Measurements from ENCODE around the gene CEBPB. TPM values are rescaled to one million over a fixed set of nuclear protein-coding genes. Genes with fewer than 3 reads are reported as not detected.

Gene CEBPB
- total RNA-seq, 1 experiment from 2014 or later = 137 TPM

DNA sequence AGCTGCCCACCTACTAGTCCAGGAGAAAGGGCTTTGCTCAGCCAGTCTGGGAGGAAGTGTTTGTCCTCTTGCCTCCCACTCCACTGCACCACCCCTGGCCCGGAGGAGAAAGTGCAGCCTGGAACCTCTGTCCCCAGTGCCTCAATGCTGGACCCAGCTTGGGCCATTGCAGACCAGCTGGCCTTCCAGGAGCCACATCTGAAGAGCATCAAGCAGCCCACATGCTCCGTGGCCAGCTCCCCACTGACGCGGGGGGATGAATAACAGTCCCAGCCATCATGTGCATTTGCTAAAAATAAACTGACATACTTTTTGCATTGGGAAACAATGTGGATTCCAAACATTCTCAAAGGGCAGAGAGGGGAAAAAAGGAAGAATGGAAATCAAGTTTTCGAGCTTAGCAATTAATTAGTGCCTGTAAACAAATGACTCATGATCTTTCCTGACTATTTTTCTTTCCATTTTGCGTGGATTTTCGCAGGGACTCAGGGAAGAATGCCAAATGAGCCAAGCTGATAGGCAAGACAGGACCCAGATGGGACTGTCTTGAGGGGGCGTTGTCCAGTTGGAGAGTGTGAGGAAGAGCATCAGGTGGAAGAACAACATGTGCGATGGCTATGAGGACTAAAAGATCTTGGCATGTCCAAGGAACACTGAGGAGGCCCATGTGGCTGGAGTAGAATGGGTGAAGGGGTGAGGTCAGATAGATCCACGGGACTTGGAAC lies 34.1 kb downstream of the CEBPB start:
- CTCF ChIA-PET = interaction anchor here (0.9 to 1.3 kb wide), 2 partner anchors 11 to 33 kb away, joined by 3 to 5 read pairs; partner anchors contain the start of gene CEBPB
- H3K36me3 Mint-ChIP-seq (ENCODE audit: insufficient read depth, unreplicated experiment) = peaks cover 10% of the 10 kb centered on the region
- TF ChIP-seq, protein P1, sequence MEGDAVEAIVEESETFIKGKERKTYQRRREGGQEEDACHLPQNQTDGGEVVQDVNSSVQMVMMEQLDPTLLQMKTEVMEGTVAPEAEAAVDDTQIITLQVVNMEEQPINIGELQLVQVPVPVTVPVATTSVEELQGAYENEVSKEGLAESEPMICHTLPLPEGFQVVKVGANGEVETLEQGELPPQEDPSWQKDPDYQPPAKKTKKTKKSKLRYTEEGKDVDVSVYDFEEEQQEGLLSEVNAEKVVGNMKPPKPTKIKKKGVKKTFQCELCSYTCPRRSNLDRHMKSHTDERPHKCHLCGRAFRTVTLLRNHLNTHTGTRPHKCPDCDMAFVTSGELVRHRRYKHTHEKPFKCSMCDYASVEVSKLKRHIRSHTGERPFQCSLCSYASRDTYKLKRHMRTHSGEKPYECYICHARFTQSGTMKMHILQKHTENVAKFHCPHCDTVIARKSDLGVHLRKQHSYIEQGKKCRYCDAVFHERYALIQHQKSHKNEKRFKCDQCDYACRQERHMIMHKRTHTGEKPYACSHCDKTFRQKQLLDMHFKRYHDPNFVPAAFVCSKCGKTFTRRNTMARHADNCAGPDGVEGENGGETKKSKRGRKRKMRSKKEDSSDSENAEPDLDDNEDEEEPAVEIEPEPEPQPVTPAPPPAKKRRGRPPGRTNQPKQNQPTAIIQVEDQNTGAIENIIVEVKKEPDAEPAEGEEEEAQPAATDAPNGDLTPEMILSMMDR (IDR thresholded peaks at IDR 0.05; ENCODE audit: unreplicated experiment) = no peak
- no peak overlapping the region for H3K27ac Mint-ChIP-seq (ENCODE audit: unreplicated experiment)
- no peak for DNase-seq
- no peaks in the 10 kb centered on the region for H3K9me3 Mint-ChIP-seq (ENCODE audit: low read depth, unreplicated experiment)
- peaks cover 56% of the 10 kb centered on the region for H3K4me1 Mint-ChIP-seq (ENCODE audit: low read depth, unreplicated experiment)
- intact Hi-C loops (cut with micrococcal nuclease; ENCODE audit: unreplicated experiment) = no loop called here
- no peaks in the 10 kb centered on the region for H3K27me3 Mint-ChIP-seq (ENCODE audit: unreplicated experiment)
- no peak overlapping the region for H3K4me3 Mint-ChIP-seq (ENCODE audit: low read depth, unreplicated experiment)
- no TSS peak for BruUV-seq (replicated peaks)

DNA sequence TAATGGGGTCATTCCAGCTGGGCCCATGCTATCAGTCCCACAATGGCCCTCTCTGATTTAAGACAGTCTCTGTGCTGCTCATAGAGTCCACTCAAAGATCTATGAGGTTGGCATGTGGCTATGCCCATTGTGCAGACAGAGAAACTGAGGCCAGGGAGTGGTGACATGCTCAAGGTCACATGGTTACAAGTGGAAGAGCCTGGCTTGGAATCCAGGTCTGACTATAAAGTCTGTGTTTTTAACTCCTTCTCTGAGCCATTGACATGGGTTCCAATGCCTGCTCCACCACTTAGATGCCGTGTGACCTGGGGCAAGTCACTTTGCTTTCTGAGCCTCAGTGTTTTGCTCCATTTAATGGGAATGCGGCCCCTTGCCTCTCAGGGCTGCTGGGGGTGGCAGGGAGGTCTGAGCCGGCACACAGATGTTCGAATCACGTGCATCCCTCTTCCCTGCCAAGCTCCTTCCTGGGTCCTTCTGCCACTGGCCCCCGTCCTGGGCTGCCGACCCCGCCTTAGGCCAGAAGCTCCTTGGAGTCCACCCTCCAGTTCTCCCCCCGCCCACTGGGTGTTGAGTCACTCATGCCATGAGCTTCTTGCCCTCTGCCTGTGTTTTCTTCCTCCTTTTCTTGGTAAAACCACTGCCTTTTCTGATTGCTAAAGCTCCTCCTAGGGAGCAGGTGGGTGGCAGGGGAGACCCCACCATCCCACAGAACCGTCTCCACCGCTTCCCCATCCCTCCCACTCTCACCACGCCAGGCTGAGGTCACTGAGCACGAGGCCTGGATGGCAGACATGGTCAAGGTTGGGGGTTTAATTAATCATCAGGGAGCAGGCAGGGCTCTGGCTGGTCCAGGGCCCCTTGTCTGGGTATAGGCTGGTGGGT lies 35.7 kb downstream of the CEBPB start:
- peaks cover 10% of the 10 kb centered on the region for H3K36me3 Mint-ChIP-seq (ENCODE audit: insufficient read depth, unreplicated experiment)
- TF ChIP-seq, protein P1 (IDR thresholded peaks at IDR 0.05; ENCODE audit: unreplicated experiment) = no peak
- intact Hi-C loops (cut with micrococcal nuclease; ENCODE audit: unreplicated experiment) = no loop called here
- peak overlapping the region; percentile 14 for H3K27ac Mint-ChIP-seq (ENCODE audit: unreplicated experiment)
- H3K9me3 Mint-ChIP-seq (ENCODE audit: low read depth, unreplicated experiment) = no peaks in the 10 kb centered on the region
- BruUV-seq (replicated peaks) = no TSS peak
- peak; percentile 76 for DNase-seq
- H3K4me3 Mint-ChIP-seq (ENCODE audit: low read depth, unreplicated experiment) = no peak overlapping the region
- no peaks in the 10 kb centered on the region for H3K27me3 Mint-ChIP-seq (ENCODE audit: unreplicated experiment)
- CTCF ChIA-PET = interaction anchor here (0.7 to 1.1 kb wide), 5 partner anchors 9 to 39 kb away, joined by 3 to 4 read pairs (median 3); no protein-coding TSS in a partner anchor
- H3K4me1 Mint-ChIP-seq (ENCODE audit: low read depth, unreplicated experiment) = peaks cover 55% of the 10 kb centered on the region

DNA sequence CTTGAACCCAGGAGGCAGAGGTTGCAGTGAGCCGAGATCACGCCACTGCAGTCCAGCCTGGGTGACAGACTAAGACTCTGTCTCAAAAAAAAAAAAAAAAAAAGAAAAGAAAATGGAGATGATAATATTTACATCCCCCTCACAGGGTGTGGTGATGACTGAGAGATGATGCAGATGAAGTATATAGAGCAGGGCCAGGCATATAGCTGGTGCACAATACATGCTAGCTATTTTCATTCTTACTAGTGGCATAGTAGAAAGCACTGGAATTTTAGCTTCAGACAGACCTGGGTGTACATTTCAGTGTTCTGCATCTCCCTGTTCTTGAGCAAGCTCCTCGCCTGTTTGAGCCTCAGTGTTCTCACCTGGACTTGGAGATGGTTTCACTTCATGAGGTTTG lies 36.9 kb downstream of the CEBPB start:
- H3K4me3 Mint-ChIP-seq (ENCODE audit: low read depth, unreplicated experiment) = no peak overlapping the region
- peaks cover 45% of the 10 kb centered on the region for H3K4me1 Mint-ChIP-seq (ENCODE audit: low read depth, unreplicated experiment)
- no peaks in the 10 kb centered on the region for H3K9me3 Mint-ChIP-seq (ENCODE audit: low read depth, unreplicated experiment)
- TF ChIP-seq, protein P1 (IDR thresholded peaks at IDR 0.05; ENCODE audit: unreplicated experiment) = no peak
- H3K36me3 Mint-ChIP-seq (ENCODE audit: insufficient read depth, unreplicated experiment) = peaks cover 6% of the 10 kb centered on the region
- BruUV-seq (replicated peaks) = no TSS peak
- intact Hi-C loops (cut with micrococcal nuclease; ENCODE audit: unreplicated experiment) = no loop called here
- CTCF ChIA-PET = interaction anchor here (0.7 to 1.0 kb wide), 2 partner anchors 10 to 34 kb away, joined by 4 to 5 read pairs; no protein-coding TSS in a partner anchor
- DNase-seq = no peak
- no peak overlapping the region for H3K27ac Mint-ChIP-seq (ENCODE audit: unreplicated experiment)
- H3K27me3 Mint-ChIP-seq (ENCODE audit: unreplicated experiment) = no peaks in the 10 kb centered on the region

DNA sequence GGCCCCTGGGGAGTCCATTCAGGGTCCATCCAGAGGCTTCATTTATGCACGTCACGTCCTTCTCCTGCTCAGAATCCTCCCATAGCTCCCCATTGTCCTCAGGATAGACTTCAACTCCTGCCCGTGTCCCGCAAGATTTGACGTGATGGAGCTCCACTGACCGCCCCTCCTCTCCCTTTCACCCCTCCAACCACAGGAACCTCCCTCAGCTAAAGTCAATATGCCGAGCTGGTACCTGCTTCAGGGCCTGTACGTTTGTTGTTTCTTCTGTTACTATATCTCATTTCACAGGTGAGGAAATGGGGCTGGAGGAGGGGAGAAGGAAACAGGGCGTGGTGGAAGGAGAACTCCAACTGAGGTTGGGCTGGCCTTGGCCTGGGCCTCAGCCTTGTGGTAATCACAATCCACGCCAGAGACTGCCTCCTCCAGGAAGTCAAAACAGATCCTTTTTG lies 38.6 kb downstream of the CEBPB start:
- intact Hi-C loops (cut with micrococcal nuclease; ENCODE audit: unreplicated experiment) = no loop called here
- CTCF ChIA-PET = interaction anchor here (1.0 to 1.7 kb wide), 4 partner anchors 8 to 38 kb away, joined by 3 to 6 read pairs (median 4); no protein-coding TSS in a partner anchor
- H3K27ac Mint-ChIP-seq (ENCODE audit: unreplicated experiment) = peak overlapping the region; percentile 68
- peak; percentile 82 for DNase-seq
- no peak overlapping the region for H3K4me3 Mint-ChIP-seq (ENCODE audit: low read depth, unreplicated experiment)
- H3K4me1 Mint-ChIP-seq (ENCODE audit: low read depth, unreplicated experiment) = peaks cover 51% of the 10 kb centered on the region
- BruUV-seq (replicated peaks) = no TSS peak
- no peaks in the 10 kb centered on the region for H3K27me3 Mint-ChIP-seq (ENCODE audit: unreplicated experiment)
- TF ChIP-seq, protein P1 (IDR thresholded peaks at IDR 0.05; ENCODE audit: unreplicated experiment) = no peak
- H3K9me3 Mint-ChIP-seq (ENCODE audit: low read depth, unreplicated experiment) = no peaks in the 10 kb centered on the region
- peaks cover 6% of the 10 kb centered on the region for H3K36me3 Mint-ChIP-seq (ENCODE audit: insufficient read depth, unreplicated experiment)

All from Calu3 (cell line).